GM12874 (cell line): ENCODE data around the gene IRAK4.

Experiments used
- CTCF ChIP-seq: IDR thresholded peaks from 2 replicates; pipeline ENCODE4 v1.5.1; 2011; ENCODE audit warnings: low read depth, mild to moderate bottlenecking, control low read depth, low read length, moderate library complexity; ENCODE audit not compliant: insufficient read depth

IRAK4 gene

DNA sequence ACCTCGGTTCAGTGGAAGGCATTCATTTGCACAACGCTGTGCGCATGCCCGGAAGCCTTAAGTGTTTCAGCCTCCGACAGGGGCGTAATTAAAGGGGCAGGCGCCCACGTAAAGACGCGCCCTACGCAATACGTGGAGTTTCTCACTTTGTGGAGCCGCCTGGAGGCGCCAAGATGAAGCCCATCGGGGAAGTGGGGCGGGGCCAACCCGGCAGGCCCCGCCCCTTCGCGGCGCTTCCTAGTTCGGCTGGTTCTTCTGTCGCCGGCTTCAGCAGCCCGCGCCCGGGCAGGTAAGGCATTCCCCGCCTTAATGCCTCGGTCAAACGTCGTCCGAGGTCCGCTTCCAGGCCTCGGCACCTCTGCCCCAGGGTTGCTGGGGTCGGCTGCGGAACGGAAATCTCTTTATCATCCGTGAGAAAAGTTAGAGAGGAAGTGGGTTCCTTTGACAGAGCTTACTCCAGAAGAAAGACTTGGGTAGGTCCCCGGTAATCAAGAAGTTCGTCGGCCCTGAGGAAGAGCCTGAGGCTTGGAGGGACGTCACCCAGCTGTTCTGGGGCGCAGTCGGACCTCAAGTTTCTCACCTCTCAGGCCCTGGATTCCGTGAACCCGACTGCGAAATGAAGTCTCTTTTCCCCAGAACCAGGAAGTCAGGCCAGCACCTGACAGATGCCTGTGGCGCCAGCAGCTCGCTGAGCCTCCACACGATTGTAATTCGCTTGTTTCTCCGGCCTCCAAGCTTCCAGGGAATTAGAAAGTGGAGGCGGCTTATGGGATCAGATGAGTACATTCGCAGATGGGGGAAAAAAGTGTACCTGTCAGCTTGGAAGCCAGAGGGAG is at the start of gene IRAK4, which contains the start of gene PUS7L:
IRAK4 (plus strand) TSS at position 224 of the 836 bp plus-strand sequence. CDS start 9,161 bp downstream, outside the sequence.
PUS7L (minus strand) TSS at position 63 of the 836 bp plus-strand sequence. CDS start 3,545 bp downstream, outside the sequence.
- peak; percentile 48 for TF ChIP-seq CTCF

DNA sequence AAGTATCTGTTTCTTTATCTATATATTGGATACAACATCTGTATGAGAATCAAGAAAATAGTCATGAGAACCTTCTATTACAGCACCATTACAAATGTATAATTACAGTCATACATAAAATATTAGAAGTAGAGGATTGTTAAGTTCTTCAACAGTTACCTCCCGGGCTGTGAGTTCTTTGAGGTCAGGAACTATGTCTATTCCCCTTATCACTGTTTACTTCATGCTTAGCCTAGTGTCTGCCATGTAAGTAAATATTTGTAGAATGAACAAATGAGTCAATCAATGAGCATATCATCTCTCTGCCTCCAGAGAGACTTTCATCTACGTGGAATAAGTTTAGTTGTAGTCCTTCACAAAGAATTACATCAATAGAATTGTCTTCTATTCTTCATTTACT is 47.4 kb upstream of the IRAK4 start:
- TF ChIP-seq CTCF: no peak

DNA sequence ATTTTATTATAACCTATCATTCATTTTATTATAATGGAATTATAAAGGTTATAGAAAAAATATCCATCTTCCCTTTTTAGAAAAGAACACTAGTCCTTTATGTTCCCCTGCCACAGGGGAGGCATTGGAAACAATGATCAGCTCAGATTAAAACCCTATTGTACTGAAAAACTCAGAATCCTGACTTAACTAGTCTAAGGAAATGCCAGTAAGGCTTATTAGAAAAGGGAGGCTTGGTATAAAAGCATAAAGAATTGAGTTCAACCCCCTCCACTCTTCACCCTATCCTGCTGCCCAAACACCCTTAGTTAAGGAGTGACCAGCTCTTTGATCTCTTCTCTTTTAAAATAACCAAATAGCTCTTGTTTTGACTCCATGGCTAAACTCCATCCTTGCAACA is 36.1 kb upstream of the IRAK4 start:
- no peak for TF ChIP-seq CTCF

- TF ChIP-seq CTCF: no peak
These were observed 35.6 kb upstream of the IRAK4 start for GRCh38 chr12:43723134-43723533.

GRCh38 chr12:43728117-43728516 is 30.6 kb upstream of the IRAK4 start:
- TF ChIP-seq CTCF: no peak

- TF ChIP-seq CTCF: no peak
These were observed 30.1 kb upstream of the IRAK4 start for GRCh38 chr12:43728698-43729097.

DNA sequence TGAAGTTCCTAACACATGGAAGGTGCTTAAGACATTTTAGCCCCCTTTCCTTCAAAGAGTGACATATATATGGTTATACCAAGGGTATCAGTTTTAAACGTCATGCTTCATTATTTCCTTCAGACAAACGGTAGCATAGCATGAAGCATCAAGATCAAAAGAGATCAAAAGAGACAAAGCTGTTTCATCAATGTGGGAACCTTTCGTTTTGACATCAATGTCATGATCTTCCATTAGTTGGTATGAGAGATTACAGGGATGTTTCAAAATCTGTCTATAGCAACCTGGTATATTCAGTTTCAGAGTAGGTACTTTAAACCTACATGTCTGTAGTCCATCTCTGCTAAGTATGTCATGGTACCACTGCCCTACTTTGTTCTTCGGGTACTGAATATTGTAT is 28.5 kb upstream of the IRAK4 start:
- no peak for TF ChIP-seq CTCF
